Measurements from ENCODE around the gene DDX23. TPM values are rescaled to one million over a fixed set of nuclear protein-coding genes. Genes with fewer than 3 reads are reported as not detected.

Gene DDX23
- total and polyA plus RNA-seq, 10 donors = 33.1 to 104 (median 83.5) TPM

DNA sequence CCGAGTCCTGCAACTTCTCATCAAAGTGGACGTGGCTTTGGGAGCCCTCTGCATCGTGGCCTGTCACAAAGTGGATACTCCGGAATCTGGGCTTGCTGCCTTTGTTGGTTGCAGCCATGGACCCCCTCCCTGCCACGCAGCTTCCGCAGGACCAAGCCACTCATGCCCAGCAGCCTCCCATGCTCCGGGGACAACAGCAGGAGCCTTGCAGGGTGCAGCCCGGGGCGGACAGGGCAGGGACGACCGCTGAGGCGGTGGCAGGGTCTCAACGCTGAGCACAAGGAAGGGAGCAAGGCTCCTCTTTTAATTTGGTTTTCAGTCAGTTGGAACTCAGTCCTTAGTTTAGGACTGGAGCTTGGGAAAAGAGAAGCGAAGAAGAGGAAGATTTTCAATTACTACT is 51.0 kb downstream of the DDX23 start:
- no peak for DNase-seq
- H3K27me3 ChIP-seq (replicated peaks in 1 of 7) = peaks cover 0 to 17% (median 0%) of the 10 kb centered on the region in 7 donors
- no peaks in the 10 kb centered on the region for H3K36me3 ChIP-seq
- H3K27ac ChIP-seq = no peak overlapping the region
- H3K4me3 ChIP-seq = no peak overlapping the region
- 80 to 90% (median 83%) methylated on average over 13 to 14 of the region's 14 CpGs for WGBS, 5 donors
- H3K9me3 ChIP-seq = no peaks in the 10 kb centered on the region
- TF ChIP-seq POLR2AphosphoS5 (IDR thresholded peaks at IDR 0.05) (no peak), POLR2A (IDR thresholded peaks at IDR 0.05) (no peak), CTCF (IDR thresholded peaks at IDR 0.05 in 8 of 11, conservative IDR thresholded peaks at IDR 0.05 in 3 of 11) (no peak)
- H3K4me1 ChIP-seq = peaks cover 0 to 2% (median under 1%) of the 10 kb centered on the region in 6 donors
- intact Hi-C loops (cut with DNase I; ENCODE audit: low total_unique reads) = no loop called here

GRCh38 chr12:48800457-48800856 is 51.5 kb downstream of the DDX23 start:
- intact Hi-C loops (cut with DNase I; ENCODE audit: low total_unique reads) = no loop called here
- TF ChIP-seq CTCF (IDR thresholded peaks at IDR 0.05 in 8 of 11, conservative IDR thresholded peaks at IDR 0.05 in 3 of 11) = no peak
- no peak for TF ChIP-seq POLR2AphosphoS5 (IDR thresholded peaks at IDR 0.05)
- no peak for TF ChIP-seq POLR2A (IDR thresholded peaks at IDR 0.05)
- no peaks in the 10 kb centered on the region for H3K36me3 ChIP-seq
- no peak overlapping the region for H3K27ac ChIP-seq
- DNase-seq = no peak
- H3K4me3 ChIP-seq = no peak overlapping the region
- H3K27me3 ChIP-seq (replicated peaks in 1 of 7) = peaks cover 0 to 17% (median 0%) of the 10 kb centered on the region in 7 donors
- no peaks in the 10 kb centered on the region for H3K9me3 ChIP-seq
- 88 to 91% (median 89%) methylated on average over 8 to 14 of the region's 14 CpGs for WGBS, 5 donors
- peaks cover 0 to 8% (median 5%) of the 10 kb centered on the region in 6 donors for H3K4me1 ChIP-seq

GRCh38 chr12:48796976-48797375 is 55.0 kb downstream of the DDX23 start:
- WGBS, 5 donors = 59 to 78% (median 63%) methylated on average over 3 of the region's 3 CpGs

More at GRCh38 chr12:48796976-48797375, 55.0 kb downstream of the DDX23 start:
- no peak for TF ChIP-seq CTCF (IDR thresholded peaks at IDR 0.05 in 8 of 11, conservative IDR thresholded peaks at IDR 0.05 in 3 of 11)
- no peak for TF ChIP-seq POLR2AphosphoS5 (IDR thresholded peaks at IDR 0.05)
- no peak for TF ChIP-seq POLR2A (IDR thresholded peaks at IDR 0.05)
- Histone ChIP-seq H3K4me3 (no peak overlapping the region), H3K4me1 (peaks cover 0 to 10% (median 7%) of the 10 kb centered on the region in 6 donors), H3K9me3 (no peaks in the 10 kb centered on the region), H3K36me3 (no peaks in the 10 kb centered on the region), H3K27ac (no peak overlapping the region), H3K27me3 (replicated peaks in 1 of 7) (peaks cover 0 to 17% (median 0%) of the 10 kb centered on the region in 7 donors)
- intact Hi-C loops (cut with DNase I; ENCODE audit: low total_unique reads) = loop anchor here (5.0 kb wide), 2 partner anchors 45 to 255 kb away; no protein-coding TSS in a partner anchor
- no peak for DNase-seq

Measured in spleen (tissue), 11 donors.